Mesodermal cell (in vitro differentiated cells): Measurements from ENCODE around the gene FAM221B.

ENCODE experiments used
- H3K27ac ChIP-seq: 2 replicates; pipeline ENCODE4 v1.7.0; 2013; ENCODE audit warnings: mild to moderate bottlenecking, low read depth, low read length, moderate library complexity; ENCODE audit not compliant: severe bottlenecking
- H3K36me3 ChIP-seq: 2 replicates; pipeline ENCODE4 v1.7.1; 2013; ENCODE audit warnings: mild to moderate bottlenecking, low read length, moderate library complexity; ENCODE audit not compliant: control insufficient read depth, insufficient read depth
- H3K4me1 ChIP-seq: one replicate; pipeline ENCODE4 v1.7.1; 2013; ENCODE audit warnings: mild to moderate bottlenecking, low read length; ENCODE audit not compliant: insufficient read depth, control insufficient read depth, poor library complexity, severe bottlenecking
- H3K4me3 ChIP-seq: 2 replicates; pipeline ENCODE4 v1.7.0; 2013; ENCODE audit warnings: low read length, control low read depth, mild to moderate bottlenecking; ENCODE audit not compliant: insufficient read depth, poor library complexity, severe bottlenecking; ENCODE audit errors: extremely low read depth
- H3K9me3 ChIP-seq: 2 replicates; pipeline ENCODE4 v1.7.1; 2013; ENCODE audit warnings: mild to moderate bottlenecking, low read length, moderate library complexity; ENCODE audit not compliant: control insufficient read depth
- WGBS, 2 experiments: methylation state at CpG; one replicate each; pipeline ENCODE4 v1.1.5; 2013; ENCODE audit warnings: missing lambda C conversion rate in 2 of 2; ENCODE audit not compliant: insufficient coverage in 2 of 2; 5-methylcytosine and 5-hydroxymethylcytosine counted together

The FAM221B gene

GRCh38 chr9:35806101-35806500 is 22.4 kb downstream of the FAM221B start:
- Histone ChIP-seq H3K27ac (no peak overlapping the region), H3K9me3 (no peaks in the 10 kb centered on the region), H3K4me1 (no peaks in the 10 kb centered on the region), H3K4me3 (no peak overlapping the region), H3K36me3 (peaks cover 83% of the 10 kb centered on the region)
- 95 to 98% methylated on average over 7 to 8 of the region's 8 CpGs for WGBS, 2 experiments

GRCh38 chr9:35801328-35802128 is 27.0 kb downstream of the FAM221B start:
- peaks cover 19% of the 10 kb centered on the region for H3K4me1 ChIP-seq
- WGBS, 2 experiments, result 94 to 95% methylated on average over 12 of the region's 13 CpGs
- no peak overlapping the region for H3K4me3 ChIP-seq
- no peak overlapping the region for H3K27ac ChIP-seq
- no peaks in the 10 kb centered on the region for H3K9me3 ChIP-seq
- peaks cover 62% of the 10 kb centered on the region for H3K36me3 ChIP-seq

GRCh38 chr9:35800530-35800929 is 28.0 kb downstream of the FAM221B start:
- WGBS, 2 experiments, result 78 to 96% methylated on average over 5 to 6 of the region's 7 CpGs
- Histone ChIP-seq H3K36me3 (peaks cover 53% of the 10 kb centered on the region), H3K4me1 (peaks cover 25% of the 10 kb centered on the region), H3K27ac (no peak overlapping the region), H3K4me3 (no peak overlapping the region), H3K9me3 (no peaks in the 10 kb centered on the region)

DNA sequence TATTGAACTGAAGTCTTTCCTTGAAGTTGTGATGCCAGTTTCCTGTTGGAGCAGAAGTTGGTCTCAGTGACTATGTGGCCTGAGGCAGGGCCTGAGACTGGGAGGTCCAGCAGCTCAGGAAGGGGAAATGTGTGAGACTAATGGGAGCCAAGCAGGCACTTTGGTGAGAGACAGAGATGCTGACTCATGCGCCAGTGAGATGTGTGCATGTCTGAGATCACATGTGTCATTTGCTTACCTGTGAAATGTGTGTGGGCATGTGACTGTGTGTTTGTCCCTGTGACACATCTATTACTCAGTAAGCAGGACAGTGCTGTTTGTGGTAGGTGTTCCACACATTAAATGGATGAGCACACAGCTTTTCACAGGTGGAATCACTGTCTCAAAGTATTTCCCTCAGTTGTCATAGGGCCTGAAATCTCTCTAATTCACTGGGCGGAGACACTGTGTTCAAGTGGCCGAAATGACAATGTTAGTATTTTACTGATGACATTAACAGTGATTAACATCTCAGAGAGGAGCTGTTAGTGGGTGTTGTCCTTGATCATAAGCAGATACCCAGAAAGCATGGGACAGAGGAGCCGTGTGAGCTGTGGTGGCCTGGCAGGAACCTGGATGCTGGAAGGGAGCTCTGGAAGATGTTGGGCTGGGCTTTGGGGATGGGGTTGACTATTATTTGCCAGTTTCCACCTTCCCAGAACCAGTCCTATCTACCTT is 29.7 kb downstream of the FAM221B start:
- Histone ChIP-seq H3K4me1 (peaks cover 38% of the 10 kb centered on the region), H3K4me3 (no peak overlapping the region), H3K9me3 (no peaks in the 10 kb centered on the region), H3K27ac (peak overlapping the region; percentile 0), H3K36me3 (peaks cover 40% of the 10 kb centered on the region)
- WGBS, 2 experiments, result 92 to 96% methylated on average over 3 to 4 of the region's 4 CpGs

GRCh38 chr9:35797311-35798109 is 31.0 kb downstream of the FAM221B start:
- Histone ChIP-seq H3K4me3 (no peak overlapping the region), H3K4me1 (peaks cover 48% of the 10 kb centered on the region), H3K27ac (no peak overlapping the region), H3K9me3 (no peaks in the 10 kb centered on the region), H3K36me3 (peaks cover 28% of the 10 kb centered on the region)
- WGBS, 2 experiments, result 88 to 100% methylated on average over 3 of the region's 6 CpGs

GRCh38 chr9:35795695-35796094 is 32.8 kb downstream of the FAM221B start:
- Histone ChIP-seq H3K4me3 (no peak overlapping the region), H3K4me1 (peaks cover 53% of the 10 kb centered on the region), H3K27ac (no peak overlapping the region), H3K36me3 (peaks cover 10% of the 10 kb centered on the region), H3K9me3 (no peaks in the 10 kb centered on the region)

DNA sequence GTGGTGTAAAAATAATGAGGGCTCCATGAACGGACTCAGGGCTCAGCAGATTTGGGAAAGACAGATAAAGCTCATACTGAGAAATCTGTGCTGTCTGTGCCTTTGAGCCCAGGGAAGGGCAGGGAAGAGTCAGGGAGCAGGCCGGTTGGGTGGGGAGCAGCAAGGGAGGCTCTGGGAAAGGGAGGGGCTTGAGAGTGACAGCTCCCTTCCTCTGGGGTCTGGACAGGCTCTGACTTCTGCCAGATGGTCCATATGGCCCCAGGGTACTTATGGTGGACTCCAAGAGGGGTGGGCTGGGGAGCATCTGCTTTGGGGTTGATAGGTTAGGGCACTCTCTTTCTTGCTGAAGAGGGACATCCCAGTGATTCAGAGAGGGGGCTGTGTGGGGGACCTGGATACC is 35.1 kb downstream of the FAM221B start:
- 66 to 90% methylated on average over 2 of the region's 2 CpGs for WGBS, 2 experiments
- no peak overlapping the region for H3K27ac ChIP-seq

GRCh38 chr9:35792826-35793225 is 35.7 kb downstream of the FAM221B start:
- H3K4me3 ChIP-seq, result no peak overlapping the region
- H3K9me3 ChIP-seq, result no peaks in the 10 kb centered on the region
- peaks cover 46% of the 10 kb centered on the region for H3K4me1 ChIP-seq
- WGBS, 2 experiments, result 98% methylated on average over 13 to 14 of the region's 14 CpGs
- H3K27ac ChIP-seq, result no peak overlapping the region
- no peaks in the 10 kb centered on the region for H3K36me3 ChIP-seq

More for the DNA sequence above, 35.1 kb downstream of the FAM221B start:
- peak overlapping the region; percentile 3 for H3K4me3 ChIP-seq
- H3K9me3 ChIP-seq, result no peaks in the 10 kb centered on the region
- H3K36me3 ChIP-seq, result no peaks in the 10 kb centered on the region
- H3K4me1 ChIP-seq, result peaks cover 52% of the 10 kb centered on the region

DNA sequence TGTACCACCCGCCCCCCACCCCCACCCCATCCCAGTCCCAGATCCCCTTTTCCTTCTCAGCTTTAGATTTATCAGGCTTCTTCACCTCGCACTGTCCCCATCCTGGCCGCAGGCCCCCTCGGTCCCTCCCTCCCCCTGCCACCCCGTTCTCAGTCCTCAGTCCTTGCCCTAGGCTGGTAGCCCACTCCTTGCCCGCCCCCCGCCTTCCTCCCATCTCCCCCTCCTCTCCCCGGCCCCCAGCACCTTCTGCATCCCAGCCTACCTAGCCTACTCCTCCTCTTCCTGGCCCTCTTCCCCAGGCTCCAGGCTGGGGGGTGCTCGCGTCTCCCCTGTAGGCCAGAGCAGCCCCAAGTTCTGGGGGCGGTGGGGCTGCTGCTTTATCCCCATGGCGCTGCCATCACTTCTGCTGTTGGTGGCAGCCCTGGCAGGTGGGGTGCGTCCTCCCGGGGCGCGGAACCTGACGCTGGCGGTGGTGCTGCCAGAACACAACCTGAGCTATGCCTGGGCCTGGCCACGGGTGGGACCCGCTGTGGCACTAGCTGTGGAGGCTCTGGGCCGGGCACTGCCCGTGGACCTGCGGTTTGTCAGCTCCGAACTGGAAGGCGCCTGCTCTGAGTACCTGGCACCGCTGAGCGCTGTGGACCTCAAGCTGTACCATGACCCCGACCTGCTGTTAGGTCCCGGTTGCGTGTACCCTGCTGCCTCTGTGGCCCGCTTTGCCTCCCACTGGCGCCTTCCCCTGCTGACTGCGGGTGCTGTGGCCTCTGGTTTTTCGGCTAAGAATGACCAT is 36.3 kb downstream of the FAM221B start:
- H3K27ac ChIP-seq, result no peak overlapping the region
- WGBS, 2 experiments, result 90 to 95% methylated on average over 26 to 30 of the region's 34 CpGs
- no peaks in the 10 kb centered on the region for H3K9me3 ChIP-seq
- H3K36me3 ChIP-seq, result no peaks in the 10 kb centered on the region
- H3K4me3 ChIP-seq, result peak overlapping the region; percentile 34
- H3K4me1 ChIP-seq, result peaks cover 40% of the 10 kb centered on the region

- peak within 1 kb of the TSS; percentile 34 for H3K4me3 ChIP-seq
- no peaks in the 10 kb centered on the region for H3K36me3 ChIP-seq
- 1% methylated on average over 32 to 37 of the region's 64 CpGs for WGBS, 2 experiments
- no peak within 1 kb of the TSS for H3K27ac ChIP-seq
- H3K4me1 ChIP-seq, result peaks cover 37% of the 10 kb centered on the region
- H3K9me3 ChIP-seq, result no peaks in the 10 kb centered on the region
Measured at GRCh38 chr9:35791297-35791921, 37.1 kb downstream of the FAM221B start, which contains the start of gene NPR2. Gene NPR2, plus strand, starts transcription at chr9:35791591. Its CDS starts 818 bp downstream, at chr9:35792409.
